ENCODE results near the gene RALGDS. TPM values are rescaled to one million over a fixed set of nuclear protein-coding genes. Genes with fewer than 3 reads are reported as not detected.

RALGDS gene
- total and polyA plus RNA-seq, 2 experiments from 2014 or later = 50.4 to 58.3 TPM

DNA sequence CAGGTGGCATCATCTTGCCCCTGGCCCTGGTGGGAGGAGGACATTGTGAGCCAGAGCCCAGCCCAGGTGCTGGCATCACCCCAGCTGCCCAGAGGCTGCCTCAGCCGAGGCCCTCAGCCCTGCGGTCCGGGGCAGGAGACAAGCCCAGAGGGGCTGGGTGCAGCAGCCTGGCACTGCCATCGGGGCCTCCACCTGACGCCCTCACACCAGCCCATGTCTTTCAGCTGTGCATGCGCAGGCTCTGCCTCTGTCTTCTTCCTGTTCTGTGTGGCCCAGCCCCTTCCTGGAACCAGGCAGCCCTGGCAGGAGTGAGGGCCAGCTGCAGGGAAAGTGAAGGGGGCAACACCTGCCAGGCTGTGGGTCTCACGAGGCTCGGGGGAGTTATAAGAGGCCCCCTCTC is 64.0 kb downstream of the RALGDS start:
- TF ChIP-seq, protein P1, sequence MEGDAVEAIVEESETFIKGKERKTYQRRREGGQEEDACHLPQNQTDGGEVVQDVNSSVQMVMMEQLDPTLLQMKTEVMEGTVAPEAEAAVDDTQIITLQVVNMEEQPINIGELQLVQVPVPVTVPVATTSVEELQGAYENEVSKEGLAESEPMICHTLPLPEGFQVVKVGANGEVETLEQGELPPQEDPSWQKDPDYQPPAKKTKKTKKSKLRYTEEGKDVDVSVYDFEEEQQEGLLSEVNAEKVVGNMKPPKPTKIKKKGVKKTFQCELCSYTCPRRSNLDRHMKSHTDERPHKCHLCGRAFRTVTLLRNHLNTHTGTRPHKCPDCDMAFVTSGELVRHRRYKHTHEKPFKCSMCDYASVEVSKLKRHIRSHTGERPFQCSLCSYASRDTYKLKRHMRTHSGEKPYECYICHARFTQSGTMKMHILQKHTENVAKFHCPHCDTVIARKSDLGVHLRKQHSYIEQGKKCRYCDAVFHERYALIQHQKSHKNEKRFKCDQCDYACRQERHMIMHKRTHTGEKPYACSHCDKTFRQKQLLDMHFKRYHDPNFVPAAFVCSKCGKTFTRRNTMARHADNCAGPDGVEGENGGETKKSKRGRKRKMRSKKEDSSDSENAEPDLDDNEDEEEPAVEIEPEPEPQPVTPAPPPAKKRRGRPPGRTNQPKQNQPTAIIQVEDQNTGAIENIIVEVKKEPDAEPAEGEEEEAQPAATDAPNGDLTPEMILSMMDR (IDR thresholded peaks at IDR 0.05; ENCODE audit: low read depth, low read length) = no peak
- H3K4me3 ChIP-seq = no peak overlapping the region
- no peak for DNase-seq (ENCODE audit: low read depth in 1 of 2, low spot score in 1 of 2)
- no peaks in the 10 kb centered on the region for H3K9me3 ChIP-seq (ENCODE audit: low read depth)
- no peaks in the 10 kb centered on the region for H3K27me3 ChIP-seq
- peaks cover 31% of the 10 kb centered on the region for H3K36me3 ChIP-seq
- H3K27ac ChIP-seq = no peak overlapping the region
- peaks cover 18% of the 10 kb centered on the region for H3K4me1 ChIP-seq (ENCODE audit: low read depth)

DNA sequence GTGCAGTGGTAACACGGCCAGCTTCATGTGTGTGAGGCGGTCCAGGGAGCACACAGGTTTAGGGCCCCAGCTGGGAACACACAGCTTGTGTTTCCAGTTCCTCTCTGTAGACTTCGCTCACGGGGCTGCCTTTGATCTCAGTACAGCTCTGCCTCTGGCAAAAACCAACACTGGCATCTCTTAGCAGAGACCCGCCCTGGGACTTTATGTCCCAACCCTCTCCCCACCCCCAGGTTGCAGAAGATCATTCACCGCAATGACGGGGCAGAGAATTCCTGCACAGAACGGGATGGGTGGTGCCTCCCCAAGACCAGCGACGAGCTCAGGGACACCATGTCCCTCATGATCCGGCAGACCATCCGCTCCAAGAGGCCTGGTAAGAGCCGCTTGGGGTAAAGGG is 64.5 kb downstream of the RALGDS start:
- Histone ChIP-seq H3K27me3 (no peaks in the 10 kb centered on the region), H3K36me3 (peaks cover 35% of the 10 kb centered on the region), H3K4me1 (ENCODE audit: low read depth) (peaks cover 18% of the 10 kb centered on the region), H3K9me3 (ENCODE audit: low read depth) (no peaks in the 10 kb centered on the region), H3K4me3 (no peak overlapping the region), H3K27ac (no peak overlapping the region)
- TF ChIP-seq, protein P1 (IDR thresholded peaks at IDR 0.05; ENCODE audit: low read depth, low read length) = no peak
- DNase-seq (ENCODE audit: low read depth in 1 of 2, low spot score in 1 of 2) = no peak

DNA sequence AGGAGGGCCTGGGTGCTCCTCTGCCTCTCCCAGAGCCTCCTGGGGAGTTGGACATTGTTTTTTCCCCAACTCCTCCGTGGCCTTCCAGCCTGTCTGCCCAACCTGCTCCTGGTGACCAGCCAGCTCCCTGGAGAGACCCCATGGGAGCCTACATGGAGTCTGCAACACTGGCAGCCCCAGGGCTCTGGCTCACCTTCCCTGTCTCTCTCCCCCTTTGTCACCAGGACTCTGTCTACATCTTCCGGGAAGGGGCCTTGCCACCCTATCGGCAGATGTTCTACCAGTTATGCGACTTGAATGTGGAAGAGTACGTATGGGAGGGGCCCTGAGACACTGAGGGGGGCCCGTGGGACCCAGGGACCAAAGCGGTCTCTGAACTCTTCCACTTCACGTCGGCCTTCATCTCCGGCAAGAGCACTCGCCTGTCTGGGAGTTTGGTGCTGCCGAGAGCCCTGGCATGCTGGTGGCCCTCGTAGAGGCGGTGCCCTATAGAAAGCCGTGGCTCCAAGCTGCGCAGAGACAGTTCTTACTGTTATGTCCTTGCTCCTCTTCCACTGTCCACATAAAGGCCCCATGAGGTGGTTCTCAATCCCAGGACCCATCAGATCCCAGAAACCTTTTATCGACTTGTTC is 65.1 kb downstream of the RALGDS start:
- TF ChIP-seq, protein P1 (IDR thresholded peaks at IDR 0.05; ENCODE audit: low read depth, low read length) = no peak
- DNase-seq (ENCODE audit: low read depth in 1 of 2, low spot score in 1 of 2) = no peak
- no peak overlapping the region for H3K4me3 ChIP-seq
- peaks cover 12% of the 10 kb centered on the region for H3K4me1 ChIP-seq (ENCODE audit: low read depth)
- no peaks in the 10 kb centered on the region for H3K9me3 ChIP-seq (ENCODE audit: low read depth)
- H3K27ac ChIP-seq = no peak overlapping the region
- no peaks in the 10 kb centered on the region for H3K27me3 ChIP-seq
- peaks cover 40% of the 10 kb centered on the region for H3K36me3 ChIP-seq

DNA sequence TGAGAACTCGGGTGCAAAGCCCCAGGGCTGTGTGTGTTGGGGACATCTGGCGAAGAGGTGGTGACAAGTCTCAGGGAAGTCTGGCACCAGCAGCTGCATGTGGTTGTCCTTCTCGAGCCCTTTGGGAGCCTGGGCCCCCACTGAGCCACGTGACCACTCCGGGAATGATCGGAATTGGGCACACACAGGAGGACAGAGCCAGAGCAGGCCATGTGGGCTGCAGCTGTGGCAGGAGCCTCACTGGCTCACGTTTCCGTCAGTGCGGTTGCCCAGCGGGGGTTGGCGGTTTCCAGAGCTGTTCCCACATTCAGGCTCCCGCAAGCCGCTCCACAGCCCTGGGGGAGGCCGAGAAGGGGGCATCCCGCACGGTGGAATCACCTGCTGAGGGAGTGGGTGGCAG is 66.1 kb downstream of the RALGDS start:
- Histone ChIP-seq H3K36me3 (peaks cover 45% of the 10 kb centered on the region), H3K27ac (peak overlapping the region; percentile 69), H3K4me3 (no peak overlapping the region), H3K4me1 (ENCODE audit: low read depth) (peaks cover 5% of the 10 kb centered on the region), H3K27me3 (no peaks in the 10 kb centered on the region), H3K9me3 (ENCODE audit: low read depth) (no peaks in the 10 kb centered on the region)
- peak in 1 of 2 donors; percentile 32 for DNase-seq (ENCODE audit: low read depth in 1 of 2, low spot score in 1 of 2)
- TF ChIP-seq, protein P1 (IDR thresholded peaks at IDR 0.05; ENCODE audit: low read depth, low read length) = no peak

DNA sequence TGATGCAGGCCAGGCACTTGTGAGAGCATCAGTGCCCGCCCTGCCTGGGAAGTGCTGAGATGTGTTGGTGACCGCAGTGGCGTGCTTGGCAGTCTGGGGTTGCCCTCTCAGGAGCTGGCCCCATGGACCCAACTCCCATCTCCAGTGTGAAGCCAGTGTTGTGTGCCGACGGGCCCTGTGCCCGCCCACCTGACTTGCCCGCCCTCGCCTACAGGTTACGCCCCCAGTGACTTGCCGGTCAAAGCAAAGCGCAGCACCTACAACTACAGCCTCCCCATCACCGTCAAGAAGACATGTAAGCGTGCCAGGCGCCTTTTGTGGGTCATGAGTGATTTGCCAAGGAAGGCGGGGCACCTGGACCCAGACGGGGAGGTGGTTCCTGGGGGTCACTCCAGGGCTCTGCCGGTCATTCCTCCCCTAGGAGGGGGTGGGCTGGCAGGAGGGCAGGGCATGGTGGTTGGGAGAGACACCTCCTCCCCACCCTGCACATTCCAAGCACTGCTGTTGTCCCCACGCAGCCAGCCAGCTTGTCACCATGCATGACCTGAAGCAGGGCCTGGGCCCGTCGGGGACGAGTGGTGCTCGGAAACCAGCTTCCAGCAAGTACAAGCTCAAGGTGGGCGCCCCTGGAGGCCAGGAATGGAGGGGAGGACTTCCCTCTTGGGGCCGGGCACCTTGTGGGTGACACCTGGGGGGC is 66.7 kb downstream of the RALGDS start:
- Histone ChIP-seq H3K27me3 (no peaks in the 10 kb centered on the region), H3K27ac (peak overlapping the region; percentile 69), H3K4me3 (no peak overlapping the region), H3K36me3 (peaks cover 47% of the 10 kb centered on the region), H3K9me3 (ENCODE audit: low read depth) (no peaks in the 10 kb centered on the region), H3K4me1 (ENCODE audit: low read depth) (no peaks in the 10 kb centered on the region)
- TF ChIP-seq, protein P1 (IDR thresholded peaks at IDR 0.05; ENCODE audit: low read depth, low read length) = no peak
- no peak for DNase-seq (ENCODE audit: low read depth in 1 of 2, low spot score in 1 of 2)

Data from cardiac muscle cell (in vitro differentiated cells and primary cell).